Neural cell (in vitro differentiated cells): Measurements from ENCODE around the gene SDCCAG8. TPM values are rescaled to one million over a fixed set of nuclear protein-coding genes. Genes with fewer than 3 reads are reported as not detected.

ENCODE experiments used
- H2AFZ ChIP-seq: fragments of 200-600, 300-800 bp; sonication (generic), shearing (Covaris generic); 2 replicates; pipeline ENCODE4 v1.6.0; 2014; ENCODE audit warnings: low read depth, mild to moderate bottlenecking, antibody characterized with exemption, low read length, moderate library complexity
- H3F3A ChIP-seq: fragments of 200-600 bp; shearing (Covaris generic); 2 replicates; pipeline ENCODE4 v1.6.1; 2016; ENCODE audit warnings: mild to moderate bottlenecking, moderate library complexity, mixed read lengths, antibody characterized with exemption, low read length; ENCODE audit not compliant: insufficient read depth, poor library complexity, severe bottlenecking
- H3K27ac ChIP-seq: fragments of 200-600, 300-800 bp; sonication (generic), shearing (Covaris generic); 2 replicates; pipeline ENCODE4 v1.5.1; 2014; ENCODE audit warnings: mild to moderate bottlenecking, low read length, moderate library complexity
- H3K27me3 ChIP-seq: fragments of 300-800, 200-600 bp; sonication (generic), shearing (Covaris generic); 2 replicates; pipeline ENCODE4 v1.6.0; 2014; ENCODE audit warnings: mild to moderate bottlenecking, low read depth, low read length, moderate library complexity; ENCODE audit not compliant: insufficient read depth
- H3K36me3 ChIP-seq: fragments of 300-800, 200-600 bp; sonication (generic), shearing (Covaris generic); 2 replicates; pipeline ENCODE4 v1.5.1; 2014; ENCODE audit warnings: mild to moderate bottlenecking, antibody characterized with exemption, low read length, moderate library complexity; ENCODE audit not compliant: insufficient read depth
- H3K4me2 ChIP-seq: fragments of 300-800, 200-600 bp; sonication (generic), shearing (Covaris generic); 2 replicates; pipeline ENCODE4 v1.6.0; 2014; ENCODE audit warnings: mild to moderate bottlenecking, low read length
- H3K4me3 ChIP-seq: fragments of 300-800, 200-600 bp; sonication (generic), shearing (Covaris generic); 2 replicates; pipeline ENCODE4 v1.5.1; 2014; ENCODE audit warnings: mild to moderate bottlenecking, low read length, moderate library complexity
- H3K79me2 ChIP-seq: fragments of 200-600 bp; shearing (Covaris generic); replicated peaks from 2 replicates; pipeline ENCODE4 v1.6.0; 2014; ENCODE audit warnings: mild to moderate bottlenecking, low read length, moderate library complexity; ENCODE audit not compliant: insufficient read depth
- H3K9ac ChIP-seq: fragments of 300-800, 200-600 bp; sonication (generic), shearing (Covaris generic); 2 replicates; pipeline ENCODE4 v1.6.1; 2016; ENCODE audit warnings: mild to moderate bottlenecking, low read length, mixed read lengths
- H3K9me2 ChIP-seq: fragments of 200-600 bp; shearing (Covaris generic); 2 replicates; pipeline ENCODE4 v1.6.1; 2016; ENCODE audit warnings: mild to moderate bottlenecking, low read length, mixed read lengths; ENCODE audit not compliant: insufficient read depth
- H3K9me3 ChIP-seq: fragments of 200-600, 300-800 bp; sonication (generic), shearing (Covaris generic); 2 replicates; pipeline ENCODE4 v1.6.1; 2016; ENCODE audit warnings: mild to moderate bottlenecking, mixed run types, low read length, moderate library complexity, mixed read lengths
- H4K20me1 ChIP-seq: fragments of 200-600 bp; shearing (Covaris generic); 2 replicates; pipeline ENCODE4 v1.6.1; 2016; ENCODE audit warnings: mild to moderate bottlenecking, mixed run types; ENCODE audit not compliant: insufficient read depth
- EP300 ChIP-seq: fragments of 450-650 bp; conservative IDR thresholded peaks from 2 replicates; pipeline ENCODE4 v1.6.1; 2014; ENCODE audit warnings: antibody characterized with exemption, mild to moderate bottlenecking, moderate library complexity; ENCODE audit not compliant: poor library complexity, severe bottlenecking
- EZH2 ChIP-seq: fragments of 200-600, 300-800 bp; shearing (Covaris generic), sonication (generic); IDR thresholded peaks from 2 replicates; pipeline ENCODE4 v1.6.1; 2014; ENCODE audit warnings: antibody characterized with exemption, low read length, borderline replicate concordance, mild to moderate bottlenecking; ENCODE audit not compliant: insufficient read depth, poor library complexity, severe bottlenecking
- MXI1 ChIP-seq: fragments of 450-650 bp; conservative IDR thresholded peaks from 2 replicates; pipeline ENCODE4 v1.6.1; 2014; ENCODE audit warnings: antibody characterized with exemption, mild to moderate bottlenecking; ENCODE audit not compliant: poor library complexity, severe bottlenecking
- POLR2AphosphoS5 ChIP-seq: IDR thresholded peaks from 2 replicates; pipeline ENCODE4 v1.6.1; 2012
- RAD21 ChIP-seq: fragments of 450-650 bp; conservative IDR thresholded peaks from 2 replicates; pipeline ENCODE4 v1.6.1; 2014; ENCODE audit warnings: antibody characterized with exemption, mild to moderate bottlenecking, moderate library complexity
- SMC3 ChIP-seq: fragments of 450-650 bp; conservative IDR thresholded peaks from 2 replicates; pipeline ENCODE4 v1.6.1; 2014; ENCODE audit warnings: antibody characterized with exemption, mild to moderate bottlenecking, moderate library complexity; ENCODE audit not compliant: poor library complexity
- TAF1 ChIP-seq: IDR thresholded peaks from 2 replicates; pipeline ENCODE4 v1.6.1; 2012; ENCODE audit warnings: low read depth
- polyA plus RNA-seq: library from polyadenylated mRNA; depleted of rRNA; stranded (reverse); fragments of >200 nt; gene quantifications from 2 replicates; pipeline ENCODE4 v1.2.3, GENCODE V29; 2014
- TF ChIP-seq, protein P1 (sequence below): fragments of 450-650 bp; IDR thresholded peaks from 2 replicates; pipeline ENCODE4 v1.5.1; 2014; ENCODE audit warnings: antibody characterized with exemption, mild to moderate bottlenecking, moderate library complexity; ENCODE audit not compliant: poor library complexity, severe bottlenecking
- TF ChIP-seq, protein P2 (sequence below): IDR thresholded peaks from 2 replicates; pipeline ENCODE4 v1.6.1; 2012; ENCODE audit warnings: borderline replicate concordance

The SDCCAG8 gene
- polyA plus RNA-seq, 1 donor from 2014 or later: 32.2 TPM

DNA sequence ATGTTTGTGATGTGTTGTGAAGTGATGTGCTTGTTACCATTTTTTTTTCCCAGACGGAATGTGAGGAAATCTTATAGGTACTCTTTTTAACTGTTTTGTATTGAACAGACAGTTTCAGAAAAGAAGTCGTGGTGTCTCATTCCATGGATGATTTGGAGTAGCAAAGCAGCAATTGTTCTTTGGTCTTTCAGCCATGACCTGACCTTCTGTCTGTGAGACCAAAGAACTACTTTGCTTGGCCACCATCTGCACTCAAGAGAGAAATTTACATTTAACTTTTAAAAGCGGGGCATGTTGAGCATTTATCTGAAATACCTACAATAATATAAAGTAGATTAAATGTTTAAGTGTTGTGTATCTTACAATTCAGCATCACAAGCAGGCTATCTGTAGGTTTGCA, 90.2 kb downstream of the SDCCAG8 start:
- Histone ChIP-seq H3K27ac (no peak overlapping the region), H3K9me2 (no peaks in the 10 kb centered on the region), H3K9me3 (no peaks in the 10 kb centered on the region), H3F3A (no peaks in the 10 kb centered on the region), H3K27me3 (no peaks in the 10 kb centered on the region), H3K79me2 (no peaks in the 10 kb centered on the region), H3K36me3 (no peaks in the 10 kb centered on the region), H4K20me1 (no peaks in the 10 kb centered on the region), H3K4me2 (no peak overlapping the region), H3K9ac (no peak overlapping the region), H3K4me3 (no peak overlapping the region), H2AFZ (no peak overlapping the region)
- TF ChIP-seq MXI1 (no peak), POLR2AphosphoS5 (no peak), EP300 (no peak), RAD21 (no peak), TAF1 (no peak), EZH2 (no peak), SMC3 (no peak)
- TF ChIP-seq, protein P1, sequence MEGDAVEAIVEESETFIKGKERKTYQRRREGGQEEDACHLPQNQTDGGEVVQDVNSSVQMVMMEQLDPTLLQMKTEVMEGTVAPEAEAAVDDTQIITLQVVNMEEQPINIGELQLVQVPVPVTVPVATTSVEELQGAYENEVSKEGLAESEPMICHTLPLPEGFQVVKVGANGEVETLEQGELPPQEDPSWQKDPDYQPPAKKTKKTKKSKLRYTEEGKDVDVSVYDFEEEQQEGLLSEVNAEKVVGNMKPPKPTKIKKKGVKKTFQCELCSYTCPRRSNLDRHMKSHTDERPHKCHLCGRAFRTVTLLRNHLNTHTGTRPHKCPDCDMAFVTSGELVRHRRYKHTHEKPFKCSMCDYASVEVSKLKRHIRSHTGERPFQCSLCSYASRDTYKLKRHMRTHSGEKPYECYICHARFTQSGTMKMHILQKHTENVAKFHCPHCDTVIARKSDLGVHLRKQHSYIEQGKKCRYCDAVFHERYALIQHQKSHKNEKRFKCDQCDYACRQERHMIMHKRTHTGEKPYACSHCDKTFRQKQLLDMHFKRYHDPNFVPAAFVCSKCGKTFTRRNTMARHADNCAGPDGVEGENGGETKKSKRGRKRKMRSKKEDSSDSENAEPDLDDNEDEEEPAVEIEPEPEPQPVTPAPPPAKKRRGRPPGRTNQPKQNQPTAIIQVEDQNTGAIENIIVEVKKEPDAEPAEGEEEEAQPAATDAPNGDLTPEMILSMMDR: no peak
- TF ChIP-seq, protein P2, sequence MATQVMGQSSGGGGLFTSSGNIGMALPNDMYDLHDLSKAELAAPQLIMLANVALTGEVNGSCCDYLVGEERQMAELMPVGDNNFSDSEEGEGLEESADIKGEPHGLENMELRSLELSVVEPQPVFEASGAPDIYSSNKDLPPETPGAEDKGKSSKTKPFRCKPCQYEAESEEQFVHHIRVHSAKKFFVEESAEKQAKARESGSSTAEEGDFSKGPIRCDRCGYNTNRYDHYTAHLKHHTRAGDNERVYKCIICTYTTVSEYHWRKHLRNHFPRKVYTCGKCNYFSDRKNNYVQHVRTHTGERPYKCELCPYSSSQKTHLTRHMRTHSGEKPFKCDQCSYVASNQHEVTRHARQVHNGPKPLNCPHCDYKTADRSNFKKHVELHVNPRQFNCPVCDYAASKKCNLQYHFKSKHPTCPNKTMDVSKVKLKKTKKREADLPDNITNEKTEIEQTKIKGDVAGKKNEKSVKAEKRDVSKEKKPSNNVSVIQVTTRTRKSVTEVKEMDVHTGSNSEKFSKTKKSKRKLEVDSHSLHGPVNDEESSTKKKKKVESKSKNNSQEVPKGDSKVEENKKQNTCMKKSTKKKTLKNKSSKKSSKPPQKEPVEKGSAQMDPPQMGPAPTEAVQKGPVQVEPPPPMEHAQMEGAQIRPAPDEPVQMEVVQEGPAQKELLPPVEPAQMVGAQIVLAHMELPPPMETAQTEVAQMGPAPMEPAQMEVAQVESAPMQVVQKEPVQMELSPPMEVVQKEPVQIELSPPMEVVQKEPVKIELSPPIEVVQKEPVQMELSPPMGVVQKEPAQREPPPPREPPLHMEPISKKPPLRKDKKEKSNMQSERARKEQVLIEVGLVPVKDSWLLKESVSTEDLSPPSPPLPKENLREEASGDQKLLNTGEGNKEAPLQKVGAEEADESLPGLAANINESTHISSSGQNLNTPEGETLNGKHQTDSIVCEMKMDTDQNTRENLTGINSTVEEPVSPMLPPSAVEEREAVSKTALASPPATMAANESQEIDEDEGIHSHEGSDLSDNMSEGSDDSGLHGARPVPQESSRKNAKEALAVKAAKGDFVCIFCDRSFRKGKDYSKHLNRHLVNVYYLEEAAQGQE: no peak

DNA sequence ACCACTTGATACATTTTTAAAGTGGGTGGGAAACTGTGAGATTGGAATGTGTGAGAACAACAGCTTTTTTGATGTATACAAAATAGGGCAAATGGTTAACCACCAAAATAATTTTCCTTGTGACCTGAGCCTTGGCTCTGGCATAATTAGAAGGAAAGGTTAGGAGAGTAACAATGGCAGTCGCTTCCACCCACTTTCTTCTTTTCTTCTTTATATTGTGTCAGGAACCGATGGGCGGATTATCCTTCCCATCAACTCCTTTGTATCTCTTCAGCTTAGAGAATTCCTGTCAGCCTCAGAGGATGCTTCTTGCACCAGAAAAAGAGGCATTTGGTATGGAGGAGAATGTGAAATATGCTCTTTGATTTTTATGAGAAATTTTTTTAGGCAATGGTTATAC, 90.6 kb downstream of the SDCCAG8 start:
- no peak overlapping the region for H3K27ac ChIP-seq
- no peaks in the 10 kb centered on the region for H4K20me1 ChIP-seq
- no peaks in the 10 kb centered on the region for H3K9me3 ChIP-seq
- no peaks in the 10 kb centered on the region for H3K79me2 ChIP-seq
- no peak overlapping the region for H2AFZ ChIP-seq
- no peaks in the 10 kb centered on the region for H3K36me3 ChIP-seq
- no peaks in the 10 kb centered on the region for H3K27me3 ChIP-seq
- no peak overlapping the region for H3K4me3 ChIP-seq
- H3F3A ChIP-seq: no peaks in the 10 kb centered on the region
- no peaks in the 10 kb centered on the region for H3K9me2 ChIP-seq
- TF ChIP-seq EZH2 (no peak), RAD21 (no peak), EP300 (no peak), POLR2AphosphoS5 (no peak), MXI1 (no peak), TAF1 (no peak), SMC3 (no peak)
- TF ChIP-seq, protein P1: no peak
- TF ChIP-seq, protein P2: no peak
- H3K9ac ChIP-seq: no peak overlapping the region
- H3K4me2 ChIP-seq: no peak overlapping the region
